ENCODE data around the gene TRIM46.

DNA sequence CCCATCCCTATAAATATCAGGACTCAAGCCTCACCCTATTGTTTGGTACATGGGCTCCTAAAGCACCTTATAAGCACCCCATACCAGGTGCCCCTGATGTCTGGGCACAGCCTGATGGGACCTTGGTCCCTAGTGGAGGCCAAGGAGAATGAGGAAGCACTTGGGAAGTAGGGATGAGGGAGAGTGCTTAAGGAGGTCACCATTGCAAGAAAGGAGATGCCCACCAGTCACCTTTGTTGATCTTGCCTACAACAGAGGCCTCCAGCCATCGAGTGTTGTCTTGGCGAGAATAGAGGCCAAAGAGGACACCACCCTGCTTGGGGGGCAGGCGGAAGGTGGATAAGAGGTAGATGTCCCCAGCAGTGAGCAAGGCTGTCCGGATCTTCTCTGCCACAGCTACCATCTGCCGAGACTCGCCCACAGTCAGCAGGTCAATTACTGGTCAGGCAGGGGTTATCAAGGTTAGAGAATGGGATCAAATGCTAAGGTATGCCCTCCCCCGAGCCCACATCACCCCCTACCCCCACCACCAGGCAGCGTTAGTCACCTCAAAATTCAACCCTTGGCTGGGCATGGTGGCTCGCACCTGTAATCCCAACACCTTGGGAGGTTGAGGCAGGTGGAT, 32.4 kb downstream of the TRIM46 start:
- TF ChIP-seq, protein P1, sequence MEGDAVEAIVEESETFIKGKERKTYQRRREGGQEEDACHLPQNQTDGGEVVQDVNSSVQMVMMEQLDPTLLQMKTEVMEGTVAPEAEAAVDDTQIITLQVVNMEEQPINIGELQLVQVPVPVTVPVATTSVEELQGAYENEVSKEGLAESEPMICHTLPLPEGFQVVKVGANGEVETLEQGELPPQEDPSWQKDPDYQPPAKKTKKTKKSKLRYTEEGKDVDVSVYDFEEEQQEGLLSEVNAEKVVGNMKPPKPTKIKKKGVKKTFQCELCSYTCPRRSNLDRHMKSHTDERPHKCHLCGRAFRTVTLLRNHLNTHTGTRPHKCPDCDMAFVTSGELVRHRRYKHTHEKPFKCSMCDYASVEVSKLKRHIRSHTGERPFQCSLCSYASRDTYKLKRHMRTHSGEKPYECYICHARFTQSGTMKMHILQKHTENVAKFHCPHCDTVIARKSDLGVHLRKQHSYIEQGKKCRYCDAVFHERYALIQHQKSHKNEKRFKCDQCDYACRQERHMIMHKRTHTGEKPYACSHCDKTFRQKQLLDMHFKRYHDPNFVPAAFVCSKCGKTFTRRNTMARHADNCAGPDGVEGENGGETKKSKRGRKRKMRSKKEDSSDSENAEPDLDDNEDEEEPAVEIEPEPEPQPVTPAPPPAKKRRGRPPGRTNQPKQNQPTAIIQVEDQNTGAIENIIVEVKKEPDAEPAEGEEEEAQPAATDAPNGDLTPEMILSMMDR (IDR thresholded peaks at IDR 0.05; ENCODE audit: insufficient read depth, low read length, poor library complexity, severe bottlenecking), result no peak
- no peak for TF ChIP-seq EZH2phosphoT487 (conservative IDR thresholded peaks at IDR 0.05; ENCODE audit: low read length)
